ENCODE measurements around the gene TMPRSS9.
"Not testable (repeated sequence)": the region's sequence is repeated elsewhere in the genome, so short reads cannot be mapped to it uniquely, and the experiment has no call there.

TMPRSS9 gene

GRCh38 chr19:2395293-2395829, 35.3 kb downstream of the TMPRSS9 start:
- not testable (repeated sequence) for DNase-seq

GRCh38 chr19:2397173-2397572, 37.1 kb downstream of the TMPRSS9 start:
- not testable (repeated sequence) for DNase-seq

DNA sequence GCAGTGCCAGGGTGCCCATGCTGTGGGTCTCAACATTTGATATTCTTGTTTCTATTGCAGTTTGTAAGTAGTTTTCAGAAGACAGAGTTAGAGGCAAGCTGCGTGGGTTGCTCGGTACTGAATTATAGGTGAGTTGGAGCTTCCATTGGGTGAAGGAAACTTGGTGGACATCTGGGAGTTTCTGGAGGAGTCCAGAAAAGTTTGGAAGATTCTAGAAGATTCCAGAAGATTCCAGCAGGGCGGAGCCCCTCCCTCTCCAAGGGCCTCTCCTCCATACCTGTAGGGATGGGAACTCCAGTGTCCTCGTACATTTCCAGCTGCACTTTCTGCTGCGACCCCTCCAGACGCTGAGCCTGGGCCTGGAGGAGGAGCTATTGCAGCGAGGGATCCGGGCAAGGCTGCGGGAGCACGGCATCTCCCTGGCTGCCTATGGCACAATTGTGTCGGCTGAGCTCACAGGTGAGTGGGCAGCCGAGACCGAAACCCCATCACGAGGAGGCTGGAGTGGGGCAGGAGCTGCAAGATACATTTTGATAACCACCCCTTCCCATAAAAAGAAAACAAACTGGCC, 38.8 kb downstream of the TMPRSS9 start:
- no peak for DNase-seq

GRCh38 chr19:2399582-2399981, 39.5 kb downstream of the TMPRSS9 start:
- no peak for DNase-seq

GRCh38 chr19:2408247-2408646, 48.2 kb downstream of the TMPRSS9 start:
- DNase-seq, result no peak

DNA sequence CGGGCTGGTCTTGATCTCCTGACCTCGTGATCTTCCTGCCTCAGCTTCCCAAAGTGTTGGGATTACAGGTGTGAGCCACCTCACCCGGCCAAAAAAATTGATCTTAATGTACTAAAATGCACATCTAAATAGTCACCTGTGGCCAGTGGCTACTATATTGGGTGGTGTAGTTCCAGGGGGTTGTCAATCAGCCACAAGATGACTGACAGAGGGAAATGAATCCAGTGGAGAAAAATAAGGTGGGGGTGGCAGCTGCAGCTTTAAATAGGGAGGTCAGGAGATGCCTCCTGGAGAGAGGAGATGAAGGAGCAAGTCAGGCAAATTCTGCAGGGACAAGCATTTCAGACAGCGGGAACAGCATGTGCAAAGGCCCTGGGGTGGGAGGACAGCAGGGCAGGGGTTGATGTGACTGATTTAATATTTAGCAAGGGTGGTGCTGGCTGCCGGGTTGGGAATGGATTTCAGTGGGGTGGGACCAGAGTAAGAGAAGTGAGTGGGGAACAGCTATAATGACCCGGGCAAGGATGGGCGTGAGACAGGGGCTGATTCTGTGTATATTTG, 49.4 kb downstream of the TMPRSS9 start:
- no peak for DNase-seq

DNA sequence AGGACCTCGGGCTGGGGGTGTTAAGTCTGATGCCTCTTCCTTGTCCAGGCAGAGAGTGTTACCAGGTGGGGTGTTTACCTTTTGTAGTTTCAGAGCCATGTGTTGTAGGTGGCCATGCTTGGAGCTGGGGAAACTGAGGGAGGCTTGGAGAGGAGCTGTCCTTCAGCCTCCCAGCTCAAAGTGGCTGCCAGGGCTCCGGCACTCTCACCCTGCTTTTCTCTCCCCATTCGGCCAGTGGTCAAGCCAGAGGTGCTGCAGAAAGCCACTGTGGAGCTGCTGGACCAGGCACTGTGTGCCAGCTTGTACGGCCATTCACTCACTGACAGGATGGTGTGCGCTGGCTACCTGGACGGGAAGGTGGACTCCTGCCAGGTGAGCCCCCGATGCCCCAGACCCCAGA, 50.0 kb downstream of the TMPRSS9 start:
- no peak for DNase-seq

- no peak for DNase-seq
Observed at GRCh38 chr19:2411709-2412108, 51.6 kb downstream of the TMPRSS9 start.

GRCh38 chr19:2412449-2412848, 52.4 kb downstream of the TMPRSS9 start:
- DNase-seq, result no peak

- no peak for DNase-seq
Observed at GRCh38 chr19:2413159-2413558, 53.1 kb downstream of the TMPRSS9 start.

GRCh38 chr19:2413629-2414028, 53.6 kb downstream of the TMPRSS9 start:
- DNase-seq, result no peak

GRCh38 chr19:2415281-2415972, 55.4 kb downstream of the TMPRSS9 start:
- no peak for DNase-seq

DNA sequence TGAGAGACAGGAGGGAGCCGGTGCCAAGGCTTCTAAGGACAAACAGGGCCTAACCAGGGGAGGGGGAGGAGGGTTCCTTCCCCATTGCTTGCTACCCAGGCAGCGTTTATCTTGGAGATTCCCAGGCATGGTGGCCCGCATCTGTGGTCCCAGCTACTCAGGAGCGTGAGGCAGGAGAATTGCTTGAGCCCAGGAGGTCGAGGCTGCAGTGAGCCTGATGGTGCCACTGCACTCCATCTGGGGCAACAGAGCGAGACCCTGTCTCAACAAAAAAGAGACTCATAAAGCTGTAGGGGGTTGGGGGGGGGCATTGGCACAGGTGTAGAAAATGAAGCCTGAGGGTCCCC, 55.9 kb downstream of the TMPRSS9 start:
- no peak for DNase-seq

GRCh38 chr19:2416321-2417097, 56.4 kb downstream of the TMPRSS9 start:
- DNase-seq, result no peak

DNA sequence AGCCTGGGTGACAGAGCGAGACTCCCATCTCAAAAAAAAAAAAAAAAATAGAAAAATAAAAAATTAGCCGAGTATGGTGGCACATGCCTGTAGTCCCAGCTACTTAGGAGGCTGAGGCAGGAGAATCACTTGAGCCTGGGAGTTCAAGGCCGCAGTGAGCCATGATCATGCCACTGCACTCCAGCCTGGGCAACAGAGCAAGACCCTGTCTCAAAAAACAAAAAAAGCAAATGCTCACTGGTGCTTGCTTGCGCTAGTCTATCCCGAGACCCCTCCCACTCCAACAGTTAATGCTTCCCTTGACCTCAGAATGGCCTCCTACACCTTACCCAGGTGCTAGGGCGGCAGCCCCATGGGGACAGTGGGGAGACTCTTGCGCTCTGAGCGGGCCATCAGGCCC, 57.4 kb downstream of the TMPRSS9 start:
- not testable (repeated sequence) for DNase-seq

DNA sequence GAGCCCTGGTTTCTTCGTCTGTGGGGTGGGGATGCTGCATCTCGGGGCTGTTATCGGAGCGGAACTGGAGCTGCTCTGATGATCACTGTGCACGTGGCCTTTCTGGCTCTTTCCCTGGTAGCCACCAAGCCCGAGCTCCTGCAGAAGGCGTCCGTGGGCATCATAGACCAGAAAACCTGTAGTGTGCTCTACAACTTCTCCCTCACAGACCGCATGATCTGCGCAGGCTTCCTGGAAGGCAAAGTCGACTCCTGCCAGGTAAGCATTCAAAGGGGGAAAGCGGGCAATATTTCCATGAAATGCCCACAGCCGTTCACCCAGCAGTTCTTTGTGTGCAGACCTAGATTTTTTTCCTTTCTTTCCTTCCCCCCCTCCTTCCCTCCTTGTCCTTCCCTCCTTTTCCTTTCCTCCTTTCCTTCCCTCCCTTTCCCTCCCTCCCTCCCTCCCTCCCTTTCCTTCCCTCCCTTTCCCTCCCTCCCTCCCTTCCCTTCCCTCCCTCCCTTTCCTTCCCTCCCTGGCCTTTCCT, 57.9 kb downstream of the TMPRSS9 start:
- DNase-seq, result no peak

- no peak for DNase-seq
Observed at GRCh38 chr19:2419754-2420153, 59.7 kb downstream of the TMPRSS9 start.

DNA sequence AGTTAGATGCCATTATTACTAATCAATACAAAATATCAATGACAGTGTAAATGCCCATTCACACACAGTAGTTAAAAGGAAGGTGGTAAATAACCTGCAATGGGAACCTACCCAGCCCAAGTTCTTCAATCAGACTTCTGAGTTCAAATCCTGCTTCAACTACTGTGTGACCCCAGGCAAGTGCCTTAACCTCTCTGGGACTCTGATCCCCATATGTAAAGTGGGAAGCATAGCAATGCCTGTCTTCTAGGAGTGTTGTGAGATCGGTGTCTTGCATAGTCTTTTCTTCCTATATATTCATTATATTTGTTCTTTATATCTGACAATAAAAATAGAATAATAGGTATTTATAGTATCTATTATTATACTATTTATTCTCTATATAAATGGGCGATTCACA, 60.4 kb downstream of the TMPRSS9 start:
- DNase-seq, result no peak

GRCh38 chr19:2421581-2422306, 61.7 kb downstream of the TMPRSS9 start:
- no peak for DNase-seq

DNA sequence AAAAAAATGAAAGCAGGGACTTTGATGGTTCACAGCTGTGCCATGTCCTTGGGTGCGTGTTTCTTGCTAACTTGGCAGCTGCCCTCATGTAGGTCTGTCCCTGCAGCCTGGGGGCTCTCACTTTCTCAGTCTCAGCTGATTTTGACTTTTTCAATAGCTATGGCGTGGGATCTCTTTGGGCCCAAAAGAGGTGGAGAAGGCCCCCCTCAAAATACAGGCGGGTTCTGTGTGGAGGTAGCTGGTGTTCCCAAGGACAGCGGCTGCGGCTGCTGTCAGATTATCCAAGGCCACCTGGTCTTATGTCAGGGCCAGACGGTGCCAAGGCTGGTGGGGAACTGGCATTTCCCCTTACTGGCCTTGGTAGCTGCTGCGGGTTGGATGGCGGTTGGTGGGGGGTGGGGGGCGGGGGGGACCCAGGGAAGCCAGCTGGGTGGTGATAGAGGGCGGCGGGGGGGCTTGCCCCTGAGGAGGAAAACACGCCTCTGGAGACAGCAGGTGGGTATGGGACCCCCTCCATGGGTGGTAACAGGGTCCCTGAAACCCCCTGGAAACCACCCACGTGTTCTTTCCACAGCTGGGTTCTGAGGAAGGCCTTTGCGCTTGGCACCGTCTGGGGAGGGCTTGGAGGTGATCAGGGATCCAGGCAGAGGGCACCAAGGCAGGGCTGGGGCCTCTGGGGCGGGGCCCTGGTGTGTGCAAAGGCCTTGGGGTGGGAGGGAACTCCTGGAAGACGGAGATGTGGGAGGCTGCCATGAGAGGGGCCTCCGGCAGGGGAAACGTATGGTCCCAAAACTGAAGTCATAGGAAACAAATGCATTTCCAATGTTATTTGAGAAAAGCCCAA, 63.2 kb downstream of the TMPRSS9 start:
- DNase-seq, result no peak

DNA sequence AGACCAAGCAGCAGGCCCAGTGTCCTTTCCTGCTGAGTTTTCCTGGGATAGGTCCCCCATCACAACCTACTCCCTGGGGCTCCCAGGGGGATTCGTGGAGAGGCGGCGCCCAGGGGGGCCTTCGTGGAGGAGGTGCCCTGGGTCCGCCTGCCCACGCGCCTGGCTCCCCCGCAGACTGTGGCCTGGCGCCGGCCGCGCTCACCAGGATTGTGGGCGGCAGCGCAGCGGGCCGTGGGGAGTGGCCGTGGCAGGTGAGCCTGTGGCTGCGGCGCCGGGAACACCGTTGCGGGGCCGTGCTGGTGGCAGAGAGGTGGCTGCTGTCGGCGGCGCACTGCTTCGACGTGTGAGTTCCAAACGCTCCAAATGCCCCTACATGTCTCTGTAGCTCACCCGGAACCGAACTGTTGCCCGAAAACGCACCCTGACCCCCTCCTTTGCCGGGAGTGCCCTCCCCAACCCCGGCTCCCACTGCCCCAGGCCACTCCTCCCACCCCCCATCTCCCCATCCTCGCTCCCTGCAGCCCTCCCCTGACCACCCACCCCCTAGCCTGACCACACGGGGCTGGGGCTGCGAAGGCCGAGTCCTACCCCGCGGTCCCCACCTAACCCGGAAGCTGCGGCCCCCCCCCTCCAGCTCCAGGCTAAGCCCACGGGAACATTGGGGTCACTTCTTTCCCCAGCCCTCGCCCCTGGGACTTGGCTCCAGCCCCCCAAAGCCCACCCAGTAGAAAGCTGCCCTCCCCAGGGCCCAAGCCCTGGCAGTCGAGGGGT, 64.0 kb downstream of the TMPRSS9 start:
- no peak for DNase-seq

Measured in CD4-positive, alpha-beta T cell treated with Interleukin-21 for 1 hour (primary cell).